ENCODE data around the gene ADAMTS9.
A peak's percentile ranks its signal among the peaks of the same experiment; 100 is the strongest.

ADAMTS9 gene

GRCh38 chr3:64687086-64687780, 567 bp downstream of the ADAMTS9 start:
- ChIA-PET CTCF (no interaction called here), POLR2A (no interaction called here)
- no peak for TF ChIP-seq CTCF (IDR thresholded peaks at IDR 0.05; ENCODE audit: control extremely low read depth, extremely low read depth, low read depth, missing control alignments)
- no peak for DNase-seq (ENCODE audit: extremely low spot score)

- ChIA-PET POLR2A (no interaction called here), CTCF (no interaction called here)
- no peak for TF ChIP-seq CTCF (IDR thresholded peaks at IDR 0.05; ENCODE audit: control extremely low read depth, extremely low read depth, low read depth, missing control alignments)
- DNase-seq (ENCODE audit: extremely low spot score) = peak; percentile 17
These were observed 1.3 kb downstream of the ADAMTS9 start for GRCh38 chr3:64686446-64686908.

GRCh38 chr3:64685800-64686445, 1.9 kb downstream of the ADAMTS9 start:
- TF ChIP-seq CTCF (IDR thresholded peaks at IDR 0.05; ENCODE audit: control extremely low read depth, extremely low read depth, low read depth, missing control alignments) = no peak
- POLR2A ChIA-PET = no interaction called here
- CTCF ChIA-PET = no interaction called here
- peak; percentile 6 for DNase-seq (ENCODE audit: extremely low spot score)

GRCh38 chr3:64685331-64685799, 2.4 kb downstream of the ADAMTS9 start:
- DNase-seq (ENCODE audit: extremely low spot score) = no peak
- no peak for TF ChIP-seq CTCF (IDR thresholded peaks at IDR 0.05; ENCODE audit: control extremely low read depth, extremely low read depth, low read depth, missing control alignments)
- ChIA-PET POLR2A (no interaction called here), CTCF (no interaction called here)

- CTCF ChIA-PET = no interaction called here
- no peak for DNase-seq (ENCODE audit: extremely low spot score)
- no peak for TF ChIP-seq CTCF (IDR thresholded peaks at IDR 0.05; ENCODE audit: control extremely low read depth, extremely low read depth, low read depth, missing control alignments)
- POLR2A ChIA-PET = no interaction called here
These were observed 3.0 kb downstream of the ADAMTS9 start for GRCh38 chr3:64684715-64685261.

GRCh38 chr3:64681827-64682226, 6.0 kb downstream of the ADAMTS9 start:
- CTCF ChIA-PET = interaction anchor here (0.8 kb wide), 1 partner anchor 13 kb away, joined by 3 read pairs; no protein-coding TSS in a partner anchor
- DNase-seq (ENCODE audit: extremely low spot score) = no peak
- POLR2A ChIA-PET = no interaction called here
- TF ChIP-seq CTCF (IDR thresholded peaks at IDR 0.05; ENCODE audit: control extremely low read depth, extremely low read depth, low read depth, missing control alignments) = no peak

Data from GM10248 (cell line).